T-helper 1 cell treated with Interleukin-12 subunit alpha and Interleukin-12 subunit beta and Interleukin-4 antibody, amounts not matched to agents 30 ng/mL and 1 ng/mL, for 36 hours (primary cell): Measurements from ENCODE around the gene C8A. TPM values are rescaled to one million over a fixed set of nuclear protein-coding genes. Genes with fewer than 3 reads are reported as not detected.

Source experiments
- intact Hi-C: fragments of 100-400 bp; cut with micrococcal nuclease; formaldehyde crosslinking; loops from one replicate; pipeline ENCODE4 v1.15.1; 2024
- total RNA-seq: library from RNA; stranded (reverse); gene quantifications from 2 replicates; pipeline ENCODE4 v1.2.3, GENCODE V29; 2022

The C8A gene
- total RNA-seq, 1 donor from 2014 or later, result not detected

- intact Hi-C loops, result no loop called here
These were observed 68.6 kb downstream of the C8A start for GRCh38 chr1:56923201-56923600.

GRCh38 chr1:56924116-56924515 lies 69.5 kb downstream of the C8A start:
- intact Hi-C loops, result no loop called here

GRCh38 chr1:56925193-56925592 lies 70.6 kb downstream of the C8A start:
- intact Hi-C loops, result no loop called here

GRCh38 chr1:56927171-56927570 lies 72.6 kb downstream of the C8A start:
- intact Hi-C loops, result no loop called here

GRCh38 chr1:56927986-56928385 lies 73.4 kb downstream of the C8A start:
- intact Hi-C loops, result no loop called here

- intact Hi-C loops, result no loop called here
These were observed 74.9 kb downstream of the C8A start for GRCh38 chr1:56929492-56929891.

- intact Hi-C loops, result no loop called here
These were observed 76.6 kb downstream of the C8A start for GRCh38 chr1:56931211-56931610.

GRCh38 chr1:56931686-56932085 lies 77.1 kb downstream of the C8A start:
- intact Hi-C loops, result no loop called here

GRCh38 chr1:56933161-56933560 lies 78.6 kb downstream of the C8A start:
- intact Hi-C loops, result no loop called here

GRCh38 chr1:56933606-56934005 lies 79.0 kb downstream of the C8A start:
- intact Hi-C loops, result no loop called here

GRCh38 chr1:56934430-56935060 lies 79.9 kb downstream of the C8A start:
- intact Hi-C loops, result no loop called here

- intact Hi-C loops, result no loop called here
These were observed 84.0 kb downstream of the C8A start for GRCh38 chr1:56938646-56939045.

- intact Hi-C loops, result no loop called here
These were observed 84.6 kb downstream of the C8A start for GRCh38 chr1:56939209-56939608.

GRCh38 chr1:56940039-56940438 lies 85.4 kb downstream of the C8A start:
- intact Hi-C loops, result no loop called here

- intact Hi-C loops, result no loop called here
These were observed 93.9 kb downstream of the C8A start for GRCh38 chr1:56948403-56949023.

GRCh38 chr1:56952501-56952900 lies 97.9 kb downstream of the C8A start:
- intact Hi-C loops, result no loop called here

- intact Hi-C loops, result no loop called here
These were observed 98.8 kb downstream of the C8A start for GRCh38 chr1:56953386-56953785.

GRCh38 chr1:56954664-56955063 lies 100.1 kb downstream of the C8A start:
- intact Hi-C loops, result no loop called here

GRCh38 chr1:56957931-56958330 lies 103.3 kb downstream of the C8A start:
- intact Hi-C loops, result no loop called here

GRCh38 chr1:56958526-56958925 lies 103.9 kb downstream of the C8A start:
- intact Hi-C loops, result no loop called here

GRCh38 chr1:56961426-56961825 lies 106.8 kb downstream of the C8A start:
- intact Hi-C loops, result no loop called here

GRCh38 chr1:56963667-56964066 lies 109.1 kb downstream of the C8A start:
- intact Hi-C loops, result no loop called here

- intact Hi-C loops, result no loop called here
These were observed 109.9 kb downstream of the C8A start for GRCh38 chr1:56964349-56965017.
